ENCODE data around the gene SDSL. TPM values are rescaled to one million over a fixed set of nuclear protein-coding genes. Genes with fewer than 3 reads are reported as not detected.

SDSL gene
- total and polyA plus RNA-seq, 5 experiments from 2014 or later: not detected

DNA sequence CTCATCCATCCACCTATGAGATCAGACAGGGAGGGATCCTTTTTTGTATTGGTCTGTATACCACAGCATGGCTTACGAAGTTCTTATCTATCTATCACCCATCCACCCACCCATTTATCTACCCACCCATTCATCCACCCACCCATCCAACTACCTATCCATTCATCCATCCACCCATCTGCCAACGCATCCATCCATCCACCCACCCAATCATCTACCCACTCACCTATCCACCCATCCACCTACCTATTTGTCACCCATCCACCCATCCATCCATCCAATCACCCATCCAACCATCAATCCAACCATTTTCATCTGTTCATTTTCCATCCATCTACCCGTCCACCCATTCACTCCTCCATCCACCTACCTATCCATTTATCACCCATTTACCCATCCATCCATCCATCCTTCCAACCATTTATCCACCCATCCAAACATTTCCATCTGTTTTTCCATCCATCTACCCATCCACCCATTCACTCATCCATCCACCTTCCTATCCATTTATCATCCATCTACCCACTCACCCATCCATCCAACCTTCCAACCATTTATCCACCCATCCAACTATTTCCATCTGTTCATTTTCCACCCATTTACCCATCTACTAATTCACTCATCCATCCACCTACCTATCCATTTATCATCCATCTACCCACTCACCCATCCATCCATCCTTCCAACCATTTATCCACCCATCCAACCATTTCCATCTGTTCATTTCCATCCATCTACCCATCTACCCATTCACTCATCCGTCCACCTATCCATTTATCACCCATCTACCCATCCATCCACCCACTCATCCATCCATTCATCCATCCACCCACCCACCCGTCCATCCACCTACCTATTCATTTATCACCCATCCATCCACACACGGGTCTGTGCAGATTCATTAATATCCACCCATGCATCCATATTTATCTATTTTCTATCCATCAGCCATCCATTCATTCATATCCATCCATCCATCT is 31.8 kb upstream of the SDSL start:
- Mint-ChIP-seq H3K36me3 (peaks cover 0 to 29% (median 8%) of the 10 kb centered on the region in 3 donors), H3K4me3 (no peak overlapping the region), H3K9me3 (no peaks in the 10 kb centered on the region), H3K27me3 (no peaks in the 10 kb centered on the region), H3K27ac (no peak overlapping the region), H3K4me1 (no peaks in the 10 kb centered on the region)
- DNase-seq (no peak), ATAC-seq (no peak)
- POLR2A ChIA-PET: no interaction called here

DNA sequence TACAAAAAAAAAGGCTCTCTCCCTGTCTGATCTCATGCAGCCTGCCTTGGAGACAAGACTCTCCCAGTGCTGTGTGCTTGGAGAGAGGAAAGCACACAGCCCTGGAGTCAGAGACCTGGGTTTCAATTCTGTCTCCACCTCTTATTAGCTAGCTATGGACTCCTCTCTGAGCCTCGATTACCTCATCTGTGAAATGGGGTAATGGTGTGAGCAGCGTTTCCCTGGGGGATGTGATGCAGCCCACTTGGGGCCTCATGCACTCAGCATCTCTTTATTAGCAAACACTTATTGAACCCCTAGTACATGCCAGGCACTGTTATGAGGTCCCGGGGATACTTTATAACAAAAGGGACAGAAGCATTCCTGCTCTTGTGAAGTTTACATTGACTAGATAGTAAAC is 31.0 kb upstream of the SDSL start:
- Mint-ChIP-seq H3K36me3 (peaks cover 0 to 23% (median 8%) of the 10 kb centered on the region in 3 donors), H3K27me3 (no peaks in the 10 kb centered on the region), H3K9me3 (peaks cover 0 to under 1% (median 0%) of the 10 kb centered on the region in 9 donors), H3K4me3 (no peak overlapping the region), H3K4me1 (no peaks in the 10 kb centered on the region), H3K27ac (no peak overlapping the region)
- ATAC-seq: no peak
- no peak for DNase-seq
- POLR2A ChIA-PET: no interaction called here

DNA sequence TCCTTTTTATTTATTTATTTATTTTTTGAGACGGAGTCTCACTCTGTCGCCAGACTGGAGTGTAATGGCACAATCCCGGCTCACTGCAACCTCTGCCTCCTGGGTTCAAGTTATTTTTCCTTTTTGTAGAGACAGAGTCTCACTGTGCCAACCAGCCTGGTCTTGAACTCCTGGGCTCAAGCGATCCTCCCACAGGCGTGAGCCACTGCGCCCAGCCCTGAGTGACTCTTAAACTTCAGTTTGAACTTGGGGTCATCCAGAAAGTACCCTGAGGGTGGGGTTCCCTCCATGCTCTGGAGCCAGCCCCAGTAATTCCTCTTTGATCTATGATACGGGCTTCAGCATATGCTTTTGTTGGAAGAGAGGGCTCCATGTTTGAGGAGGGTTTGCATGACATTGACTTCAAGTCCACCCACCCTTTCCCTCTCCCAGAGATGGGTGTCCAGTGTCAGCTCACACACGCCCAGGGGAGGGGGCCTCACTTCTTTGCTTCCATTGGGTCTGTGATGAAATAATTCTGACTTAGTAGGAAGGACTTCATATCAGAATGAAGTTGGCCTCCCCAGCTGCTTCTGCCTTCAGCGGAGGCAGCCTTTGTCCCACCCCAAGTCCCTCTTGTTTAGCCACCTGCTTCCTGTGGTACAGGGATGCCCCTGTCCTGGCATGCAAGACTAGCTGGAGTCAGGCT is 30.4 kb upstream of the SDSL start:
- DNase-seq (no peak), ATAC-seq (no peak)
- Mint-ChIP-seq H3K27me3 (no peaks in the 10 kb centered on the region), H3K4me1 (no peaks in the 10 kb centered on the region), H3K36me3 (peaks cover 0 to 19% (median 8%) of the 10 kb centered on the region in 3 donors), H3K9me3 (peaks cover 0 to 2% (median 0%) of the 10 kb centered on the region in 9 donors), H3K4me3 (no peak overlapping the region), H3K27ac (peak overlapping the region in 3 of 10 donors; percentile 15 to 41 (median 37))
- POLR2A ChIA-PET: no interaction called here

DNA sequence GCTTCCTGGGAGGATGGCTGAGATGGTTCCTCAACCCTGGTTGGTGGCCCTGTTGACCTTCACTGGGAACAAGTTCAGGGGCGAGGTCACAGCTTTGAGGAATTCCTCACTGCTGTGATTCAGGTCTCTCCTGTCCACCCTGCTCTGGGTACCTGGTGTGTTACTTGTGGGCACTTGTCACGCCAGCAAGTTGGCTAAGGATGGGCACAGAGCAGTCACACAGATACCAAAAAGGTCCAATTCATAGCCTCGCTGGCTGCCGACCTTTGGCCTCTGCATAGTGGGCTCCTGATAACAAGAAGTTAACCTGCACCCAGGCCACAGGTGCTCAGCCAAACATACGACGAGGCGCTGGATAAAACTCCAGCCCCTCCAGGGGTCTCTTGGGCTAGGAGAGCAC is 29.7 kb upstream of the SDSL start:
- POLR2A ChIA-PET: no interaction called here
- Mint-ChIP-seq H3K36me3 (peaks cover 0 to 13% (median 6%) of the 10 kb centered on the region in 3 donors), H3K9me3 (peaks cover 0 to 2% (median 0%) of the 10 kb centered on the region in 9 donors), H3K27me3 (no peaks in the 10 kb centered on the region), H3K4me1 (no peaks in the 10 kb centered on the region), H3K27ac (no peak overlapping the region), H3K4me3 (no peak overlapping the region)
- ATAC-seq: no peak
- DNase-seq: no peak

DNA sequence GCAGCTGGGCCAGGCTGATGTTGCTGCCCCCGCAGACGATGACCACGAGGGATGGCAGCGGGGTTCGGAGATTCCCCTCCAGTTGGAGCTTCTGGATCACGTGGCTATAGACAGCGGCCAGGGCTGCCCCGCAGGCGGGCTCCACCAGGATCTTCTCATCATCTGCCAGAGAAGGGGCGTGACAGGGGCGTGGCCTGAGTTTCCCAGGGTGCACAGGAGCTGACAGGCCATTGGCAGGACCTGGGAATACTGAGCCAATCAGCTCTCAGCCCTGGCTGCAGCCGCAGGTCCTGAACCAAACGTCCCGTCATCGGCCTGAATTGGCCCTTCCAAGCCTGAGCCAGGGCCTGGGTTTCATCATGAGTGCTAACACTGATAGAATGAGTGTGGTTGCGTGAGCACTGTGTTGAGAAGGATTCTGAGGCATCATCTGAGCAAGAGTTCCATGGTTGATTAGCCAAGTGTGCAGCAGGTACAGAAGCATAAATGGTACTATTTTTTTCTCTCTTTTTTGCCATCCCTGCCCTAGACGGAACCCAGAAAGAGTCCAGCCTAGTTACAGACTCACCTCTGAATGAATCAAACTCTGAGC is 29.1 kb upstream of the SDSL start:
- no peaks in the 10 kb centered on the region for H3K4me1 Mint-ChIP-seq
- peaks cover 0 to 2% (median 0%) of the 10 kb centered on the region in 9 donors for H3K9me3 Mint-ChIP-seq
- DNase-seq (no peak), ATAC-seq (no peak)
- no peaks in the 10 kb centered on the region for H3K27me3 Mint-ChIP-seq
- peaks cover 0 to 8% (median 4%) of the 10 kb centered on the region in 3 donors for H3K36me3 Mint-ChIP-seq
- no peak overlapping the region for H3K4me3 Mint-ChIP-seq
- POLR2A ChIA-PET: no interaction called here
- H3K27ac Mint-ChIP-seq: peak overlapping the region in 1 of 10 donors; percentile 51

DNA sequence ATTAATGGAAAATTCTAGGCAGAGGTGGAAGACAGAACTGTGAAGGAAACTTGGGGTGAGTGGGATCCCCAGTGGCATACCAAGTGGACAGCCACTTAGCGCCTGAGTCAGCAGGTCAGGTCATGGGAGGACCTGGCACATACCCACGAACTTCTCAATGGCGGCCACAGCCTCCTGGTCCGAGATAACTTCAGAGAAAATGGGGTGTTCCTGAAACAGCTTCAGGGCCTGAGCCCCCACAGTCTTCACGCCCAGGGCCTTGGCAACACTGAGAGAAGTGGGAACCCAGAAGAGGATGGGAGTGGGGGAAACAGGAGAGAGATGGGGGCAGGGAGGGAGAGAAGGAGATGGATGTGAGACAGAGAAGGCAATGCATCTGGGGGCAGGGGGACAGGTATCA is 28.4 kb upstream of the SDSL start:
- H3K4me1 Mint-ChIP-seq: no peaks in the 10 kb centered on the region
- peaks cover 0 to 2% (median 0%) of the 10 kb centered on the region in 5 donors for H3K27me3 Mint-ChIP-seq
- no peak for DNase-seq
- peaks cover 0 to 2% (median 0%) of the 10 kb centered on the region in 9 donors for H3K9me3 Mint-ChIP-seq
- POLR2A ChIA-PET: no interaction called here
- ATAC-seq: no peak
- peak overlapping the region in 1 of 10 donors; percentile 51 for H3K27ac Mint-ChIP-seq
- peaks cover 0 to 3% (median under 1%) of the 10 kb centered on the region in 3 donors for H3K36me3 Mint-ChIP-seq
- no peak overlapping the region for H3K4me3 Mint-ChIP-seq

DNA sequence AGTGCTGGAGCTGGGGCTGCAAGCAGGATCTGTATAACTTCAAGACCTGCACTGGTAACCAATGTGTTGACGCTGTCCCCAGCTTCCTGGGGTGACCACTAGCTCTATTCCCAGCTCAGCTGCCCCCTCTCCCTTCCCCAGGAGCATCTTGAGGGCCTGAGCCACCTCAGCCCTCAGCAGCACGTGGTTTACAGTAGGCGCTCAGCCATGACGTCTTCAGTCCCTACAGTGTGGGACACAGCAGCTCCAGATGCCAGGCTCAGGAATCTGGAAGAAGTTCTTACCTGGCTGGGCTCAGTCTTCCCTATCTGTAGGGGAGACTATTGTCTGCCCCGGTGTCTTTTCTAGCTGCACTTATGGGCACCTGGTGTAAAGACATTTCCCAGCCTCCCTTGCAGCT is 27.1 kb upstream of the SDSL start:
- H3K27me3 Mint-ChIP-seq: peaks cover 0 to 3% (median 0%) of the 10 kb centered on the region in 5 donors

DNA sequence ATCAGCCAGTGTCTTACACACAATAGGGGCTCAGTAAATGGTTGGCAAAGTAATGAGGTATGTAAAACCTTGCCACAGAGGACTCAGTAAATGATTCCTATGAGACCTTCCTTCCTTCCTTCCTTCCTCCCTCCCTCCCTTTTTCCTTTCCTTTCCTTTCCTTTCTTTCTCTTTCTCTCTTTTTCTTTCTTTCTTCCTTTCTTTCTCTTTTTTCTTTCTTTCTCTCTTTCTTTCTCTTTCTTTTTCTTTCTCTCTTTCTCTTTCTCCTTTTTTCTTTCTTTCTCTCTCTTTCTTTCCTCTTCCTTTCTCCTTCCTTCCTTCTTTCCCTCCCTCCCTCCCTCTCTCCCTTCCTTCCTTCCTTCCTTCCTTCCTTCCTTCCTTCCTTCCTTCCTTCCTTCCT is 26.0 kb upstream of the SDSL start:
- no peak for ATAC-seq

More for the DNA sequence above, 27.1 kb upstream of the SDSL start:
- H3K9me3 Mint-ChIP-seq: peaks cover 0 to 2% (median 0%) of the 10 kb centered on the region in 9 donors
- H3K4me3 Mint-ChIP-seq: no peak overlapping the region
- peak overlapping the region in 1 of 10 donors; percentile 2 for H3K27ac Mint-ChIP-seq
- DNase-seq: no peak
- no peak for ATAC-seq
- POLR2A ChIA-PET: no interaction called here
- no peaks in the 10 kb centered on the region for H3K4me1 Mint-ChIP-seq
- no peaks in the 10 kb centered on the region for H3K36me3 Mint-ChIP-seq

DNA sequence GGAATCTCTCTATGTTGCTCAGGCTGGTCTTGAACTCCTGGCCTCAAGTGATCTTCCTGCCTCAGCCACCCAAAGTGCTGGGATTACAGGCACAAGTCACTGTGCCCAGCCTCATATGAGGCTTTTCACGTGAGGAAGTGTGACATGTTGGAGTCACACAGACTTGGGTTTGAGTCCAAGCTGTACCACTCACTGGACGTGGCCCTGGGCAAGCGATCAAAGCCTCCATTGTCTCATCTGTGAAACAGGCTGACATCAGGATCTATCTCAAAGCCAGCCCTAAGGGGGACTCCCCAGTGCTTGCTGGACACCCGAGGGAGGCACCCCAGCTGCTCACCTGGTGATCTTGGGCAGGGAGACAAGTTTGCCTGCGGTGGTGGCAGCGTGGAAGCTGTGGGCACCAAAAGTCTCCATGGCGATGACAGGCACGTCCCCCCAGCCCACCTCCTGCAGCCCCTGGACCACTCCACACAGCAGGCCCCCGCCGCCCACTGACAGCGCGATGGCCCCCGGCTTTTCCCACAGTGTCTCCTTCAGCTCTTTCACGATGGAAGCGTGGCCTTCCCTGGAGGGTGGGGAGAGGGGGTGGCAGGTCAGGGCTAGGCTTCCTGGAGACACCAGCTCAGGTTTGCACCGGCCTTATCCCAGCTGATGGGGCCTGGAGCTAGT is 25.2 kb upstream of the SDSL start:
- POLR2A ChIA-PET: no interaction called here
- no peaks in the 10 kb centered on the region for H3K36me3 Mint-ChIP-seq
- DNase-seq (no peak), ATAC-seq (no peak)
- H3K27me3 Mint-ChIP-seq: peaks cover 0 to 16% (median 1%) of the 10 kb centered on the region in 5 donors
- no peak overlapping the region for H3K4me3 Mint-ChIP-seq
- H3K9me3 Mint-ChIP-seq: peaks cover 0 to 2% (median 0%) of the 10 kb centered on the region in 9 donors
- H3K4me1 Mint-ChIP-seq: no peaks in the 10 kb centered on the region
- H3K27ac Mint-ChIP-seq: no peak overlapping the region

More for the DNA sequence above, 26.0 kb upstream of the SDSL start:
- POLR2A ChIA-PET: no interaction called here
- Mint-ChIP-seq H3K4me1 (no peaks in the 10 kb centered on the region), H3K4me3 (no peak overlapping the region), H3K27ac (no peak overlapping the region), H3K36me3 (no peaks in the 10 kb centered on the region), H3K9me3 (peaks cover 0 to 2% (median 0%) of the 10 kb centered on the region in 9 donors), H3K27me3 (peaks cover 0 to 9% (median 1%) of the 10 kb centered on the region in 5 donors)
- DNase-seq: no peak

DNA sequence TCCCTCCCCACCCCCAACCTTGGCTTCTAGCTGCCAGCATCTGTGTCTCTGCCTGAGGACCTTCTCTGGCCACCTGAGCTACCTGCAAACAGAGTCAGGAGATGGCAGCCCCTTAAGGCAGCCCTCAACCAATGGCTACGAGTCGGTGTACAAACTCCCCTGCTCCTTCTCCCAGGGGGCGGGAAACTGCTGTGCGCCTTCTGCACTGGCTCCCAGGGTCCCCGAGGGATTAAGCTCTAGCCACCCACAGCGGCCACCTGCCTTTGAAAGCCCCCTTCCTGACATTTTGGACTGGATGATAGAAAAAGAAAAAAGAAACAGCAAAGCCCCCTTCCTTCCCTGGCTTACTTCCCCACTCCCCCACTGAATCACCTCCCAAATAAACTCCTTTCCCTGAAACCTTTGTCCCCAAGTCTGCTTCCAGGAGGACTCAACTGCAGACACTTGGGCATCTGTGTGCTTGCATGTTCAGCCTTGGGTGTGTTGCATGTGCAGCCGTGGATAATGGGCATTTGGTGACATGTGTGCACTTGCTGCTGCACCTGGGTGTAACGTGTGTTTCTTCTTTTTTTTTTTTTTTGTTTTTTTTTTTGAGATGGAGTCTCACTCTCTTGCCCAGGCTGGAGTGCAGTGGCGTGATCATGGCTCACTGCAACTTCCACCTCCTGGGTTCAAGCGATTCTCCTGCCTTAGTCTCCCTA is 24.5 kb upstream of the SDSL start:
- Mint-ChIP-seq H3K36me3 (no peaks in the 10 kb centered on the region), H3K9me3 (peaks cover 0 to 2% (median 0%) of the 10 kb centered on the region in 9 donors), H3K27ac (peak overlapping the region in 1 of 10 donors; percentile 81), H3K4me3 (no peak overlapping the region), H3K27me3 (peaks cover 0 to 17% (median 1%) of the 10 kb centered on the region in 5 donors), H3K4me1 (no peaks in the 10 kb centered on the region)
- POLR2A ChIA-PET: no interaction called here
- ATAC-seq (no peak), DNase-seq (no peak)

DNA sequence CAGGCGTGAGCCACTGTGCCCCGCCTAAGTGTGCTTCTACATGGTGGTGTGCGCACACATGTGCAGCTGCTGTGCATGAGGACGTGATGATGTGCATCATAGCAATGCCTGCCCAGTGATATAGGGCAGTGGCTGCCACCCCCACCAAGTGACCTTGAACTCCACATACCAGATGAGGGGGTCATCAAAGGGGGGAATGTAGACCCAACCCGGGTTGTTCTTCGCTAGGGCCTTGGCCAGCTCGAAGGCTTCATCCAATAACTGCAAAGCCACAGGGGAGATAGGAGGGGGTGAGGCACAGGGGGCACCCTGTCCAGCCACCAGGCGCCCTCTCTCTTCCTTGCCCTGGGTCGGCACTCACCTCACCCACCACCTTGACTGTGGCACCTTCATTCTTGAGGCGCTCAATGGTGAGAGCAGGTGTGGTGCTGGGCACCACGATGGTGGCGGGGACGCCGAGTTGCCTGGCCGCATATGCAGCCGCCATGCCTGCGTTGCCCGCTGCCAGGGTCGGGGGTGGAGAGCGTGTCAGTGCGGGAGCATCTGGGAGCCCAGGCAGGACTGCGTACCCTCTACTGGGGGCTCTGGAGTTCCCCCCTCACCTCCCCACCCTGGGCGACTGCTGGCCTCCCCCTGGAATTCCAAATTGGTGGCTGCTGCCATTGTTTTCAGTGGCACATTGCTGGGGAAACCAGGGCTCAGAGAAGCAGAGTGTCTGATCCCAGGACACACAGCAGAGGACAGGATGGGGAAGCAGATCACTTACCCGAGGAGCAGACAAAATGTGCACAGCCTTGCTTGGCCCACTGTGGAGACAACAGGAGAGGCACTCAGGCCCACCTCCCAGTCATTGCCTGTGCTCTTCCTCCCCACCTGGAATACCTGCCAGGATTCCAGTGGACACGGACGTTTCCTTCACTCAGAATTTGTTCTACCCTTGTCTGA is 23.6 kb upstream of the SDSL start:
- H3K4me3 Mint-ChIP-seq: no peak overlapping the region
- POLR2A ChIA-PET: no interaction called here

More for the DNA sequence above, 23.6 kb upstream of the SDSL start:
- H3K4me1 Mint-ChIP-seq: no peaks in the 10 kb centered on the region
- H3K36me3 Mint-ChIP-seq: no peaks in the 10 kb centered on the region
- DNase-seq (no peak), ATAC-seq (no peak)
- H3K27ac Mint-ChIP-seq: no peak overlapping the region
- H3K27me3 Mint-ChIP-seq: peaks cover 0 to 24% (median 1%) of the 10 kb centered on the region in 5 donors
- H3K9me3 Mint-ChIP-seq: peaks cover 0 to 2% (median 0%) of the 10 kb centered on the region in 9 donors
